Trophoblast cell (in vitro differentiated cells and primary cell): ENCODE data around the gene ABCC4.

Source experiments
- DNase-seq, 2 donors: peaks; one replicate each; pipeline ENCODE4 v3.0.0-alpha.2; 2016
- H2AFZ ChIP-seq: 2 replicates; pipeline ENCODE4 v1.6.1; 2013; ENCODE audit warnings: low read length, moderate library complexity, mild to moderate bottlenecking; ENCODE audit not compliant: insufficient read depth, poor library complexity
- H2AK5ac ChIP-seq: 2 replicates; pipeline ENCODE4 v1.6.1; 2013; ENCODE audit warnings: mild to moderate bottlenecking, low read length
- H2BK120ac ChIP-seq: 2 replicates; pipeline ENCODE4 v1.6.1; 2013; ENCODE audit warnings: low read length, mild to moderate bottlenecking, moderate library complexity; ENCODE audit not compliant: insufficient read depth, poor library complexity
- H2BK12ac ChIP-seq: 2 replicates; pipeline ENCODE4 v1.6.1; 2013; ENCODE audit warnings: mild to moderate bottlenecking, low read length, moderate library complexity
- H2BK5ac ChIP-seq: 2 replicates; pipeline ENCODE4 v1.6.1; 2013; ENCODE audit warnings: low read length, low read depth, moderate library complexity, mild to moderate bottlenecking; ENCODE audit not compliant: poor library complexity
- H3K14ac ChIP-seq: 2 replicates; pipeline ENCODE4 v1.6.1; 2013; ENCODE audit warnings: mild to moderate bottlenecking, low read length
- H3K18ac ChIP-seq: 2 replicates; pipeline ENCODE4 v1.6.1; 2013; ENCODE audit warnings: mild to moderate bottlenecking, low read length
- H3K23ac ChIP-seq: 2 replicates; pipeline ENCODE4 v1.6.1; 2013; ENCODE audit warnings: low read length
- H3K27ac ChIP-seq: 2 replicates; pipeline ENCODE4 v1.5.1; 2013; ENCODE audit warnings: low read depth, mild to moderate bottlenecking, inconsistent platforms, low read length, moderate library complexity
- H3K27me3 ChIP-seq: 2 replicates; pipeline ENCODE4 v1.6.1; 2013; ENCODE audit warnings: inconsistent platforms, mild to moderate bottlenecking, low read length, moderate library complexity; ENCODE audit not compliant: insufficient read depth
- H3K36me3 ChIP-seq, 2 experiments: 1 replicate in 1 of 2; 2 replicates in 1 of 2; pipeline ENCODE4 v1.6.1; 2013; ENCODE audit warnings: low read length in 2 of 2, mild to moderate bottlenecking in 2 of 2, moderate library complexity in 1 of 2; ENCODE audit not compliant: insufficient read depth in 2 of 2, control insufficient read depth in 1 of 2
- H3K4ac ChIP-seq: 2 replicates; pipeline ENCODE4 v1.6.1; 2013; ENCODE audit warnings: low read depth, mild to moderate bottlenecking, low read length, moderate library complexity
- H3K4me1 ChIP-seq, 2 experiments: 1 replicate in 1 of 2; 2 replicates in 1 of 2; pipeline ENCODE4 v1.6.1; 2013; ENCODE audit warnings: low read length in 2 of 2, mild to moderate bottlenecking in 2 of 2, moderate library complexity in 1 of 2; ENCODE audit not compliant: insufficient read depth in 2 of 2, control insufficient read depth in 1 of 2
- H3K4me2 ChIP-seq: 2 replicates; pipeline ENCODE4 v1.6.1; 2013; ENCODE audit warnings: inconsistent platforms, mild to moderate bottlenecking, low read length, moderate library complexity
- H3K4me3 ChIP-seq: 2 replicates; pipeline ENCODE4 v1.5.1; 2013; ENCODE audit warnings: mild to moderate bottlenecking, low read depth, low read length, inconsistent platforms
- H3K79me1 ChIP-seq: one replicate; pipeline ENCODE4 v1.6.1; 2013; ENCODE audit warnings: low read length
- H3K79me2 ChIP-seq: 2 replicates; pipeline ENCODE4 v1.6.1; 2013; ENCODE audit warnings: low read length, mild to moderate bottlenecking; ENCODE audit not compliant: control insufficient read depth, insufficient read depth, poor library complexity
- H3K9ac ChIP-seq: 2 replicates; pipeline ENCODE4 v1.6.1; 2013; ENCODE audit warnings: mild to moderate bottlenecking, low read length
- H3K9me3 ChIP-seq: 2 replicates; pipeline ENCODE4 v1.6.1; 2013; ENCODE audit warnings: low read depth, mild to moderate bottlenecking, control low read depth, inconsistent platforms, low read length; ENCODE audit not compliant: insufficient read depth
- H4K12ac ChIP-seq: 2 replicates; pipeline ENCODE4 v1.6.1; 2013; ENCODE audit warnings: low read depth, mild to moderate bottlenecking, low read length, moderate library complexity
- H4K8ac ChIP-seq: 2 replicates; pipeline ENCODE4 v1.6.1; 2013; ENCODE audit warnings: low read depth, mild to moderate bottlenecking, low read length, moderate library complexity
- H4K91ac ChIP-seq: one replicate; pipeline ENCODE4 v1.6.1; 2013; ENCODE audit warnings: low read depth, mild to moderate bottlenecking, low read length, moderate library complexity
- WGBS: extraction: QIAGEN DNeasy Blood & Tissue Kit; methylation state at CpG from one replicate; pipeline ENCODE4 v1.1.7; 2013; ENCODE audit warnings: missing lambda C conversion rate; ENCODE audit not compliant: insufficient read length, insufficient coverage; ENCODE audit errors: extremely low coverage; 5-methylcytosine and 5-hydroxymethylcytosine counted together

The ABCC4 gene

DNA sequence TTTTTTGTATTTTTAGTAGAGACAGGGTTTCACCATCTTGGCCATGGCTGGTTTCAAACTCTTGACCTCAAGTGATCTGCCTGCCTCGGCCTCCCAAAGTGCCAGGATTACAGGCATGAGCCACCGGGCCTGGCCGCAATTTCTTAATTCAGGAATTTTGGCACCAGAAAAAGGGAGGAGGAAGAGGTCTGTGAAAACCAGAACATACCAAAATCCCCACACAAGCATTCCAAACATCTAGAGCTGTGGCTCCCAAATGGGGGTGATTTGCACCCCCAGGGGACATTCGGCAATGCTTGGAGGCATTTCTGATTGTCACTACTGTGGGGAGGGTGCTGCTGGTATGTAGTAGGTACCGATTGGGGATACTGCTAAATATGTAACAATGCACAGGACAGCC is 40.2 kb upstream of the ABCC4 start:
- H3K27ac ChIP-seq = no peak overlapping the region
- no peak overlapping the region for H2AK5ac ChIP-seq
- no peak overlapping the region for H2BK12ac ChIP-seq
- no CpG with 5 or more reads among the region's 5 CpGs for WGBS
- DNase-seq = no peak
- H3K4me2 ChIP-seq = no peak overlapping the region
- H4K91ac ChIP-seq = no peak overlapping the region
- H3K4me1 ChIP-seq = no peaks in the 10 kb centered on the region
- H2BK5ac ChIP-seq = no peak overlapping the region
- H3K18ac ChIP-seq = no peak overlapping the region
- no peaks in the 10 kb centered on the region for H3K79me1 ChIP-seq
- no peak overlapping the region for H3K4me3 ChIP-seq
- H3K79me2 ChIP-seq = no peaks in the 10 kb centered on the region
- H3K23ac ChIP-seq = no peak overlapping the region
- no peak overlapping the region for H4K12ac ChIP-seq
- H3K9me3 ChIP-seq = no peaks in the 10 kb centered on the region
- H3K4ac ChIP-seq = no peak overlapping the region
- no peak overlapping the region for H2BK120ac ChIP-seq
- no peak overlapping the region for H3K14ac ChIP-seq
- no peaks in the 10 kb centered on the region for H3K27me3 ChIP-seq
- H3K9ac ChIP-seq = no peak overlapping the region
- H3K36me3 ChIP-seq = no peaks in the 10 kb centered on the region
- H4K8ac ChIP-seq = no peak overlapping the region
- no peak overlapping the region for H2AFZ ChIP-seq

DNA sequence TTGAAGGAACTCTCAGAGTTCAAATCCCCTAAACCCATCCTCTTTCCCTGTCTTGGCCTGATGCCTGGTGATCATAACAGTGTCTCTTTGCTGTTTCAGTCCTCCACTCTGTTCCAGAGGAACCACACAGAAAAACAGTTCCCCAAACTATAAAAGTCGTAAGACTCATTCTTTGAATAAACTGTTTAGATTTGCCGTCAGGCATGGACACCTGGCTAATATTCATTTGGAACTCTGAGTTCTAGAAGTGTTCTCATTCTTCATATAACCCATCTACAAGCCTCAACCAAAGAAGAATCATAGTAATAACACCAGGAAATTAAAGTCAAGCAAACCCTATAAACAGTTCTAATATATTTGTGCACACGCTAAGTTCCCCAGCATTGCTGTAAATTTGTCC is 37.7 kb upstream of the ABCC4 start:
- no peaks in the 10 kb centered on the region for H3K9me3 ChIP-seq
- no peaks in the 10 kb centered on the region for H3K36me3 ChIP-seq
- no peaks in the 10 kb centered on the region for H3K79me2 ChIP-seq
- no peaks in the 10 kb centered on the region for H3K79me1 ChIP-seq
- no peak overlapping the region for H2BK12ac ChIP-seq
- H3K18ac ChIP-seq = no peak overlapping the region
- no peaks in the 10 kb centered on the region for H3K27me3 ChIP-seq
- no peak overlapping the region for H3K14ac ChIP-seq
- no peak overlapping the region for H2AFZ ChIP-seq
- no peak overlapping the region for H3K4me2 ChIP-seq
- no peak overlapping the region for H4K8ac ChIP-seq
- H2AK5ac ChIP-seq = no peak overlapping the region
- no peak overlapping the region for H3K23ac ChIP-seq
- H2BK5ac ChIP-seq = no peak overlapping the region
- no peak overlapping the region for H3K9ac ChIP-seq
- no CpG with 5 or more reads among the region's 3 CpGs for WGBS
- H2BK120ac ChIP-seq = no peak overlapping the region
- no peak overlapping the region for H4K12ac ChIP-seq
- H3K4me1 ChIP-seq = no peaks in the 10 kb centered on the region
- H3K27ac ChIP-seq = no peak overlapping the region
- no peak overlapping the region for H4K91ac ChIP-seq
- H3K4ac ChIP-seq = no peak overlapping the region
- no peak overlapping the region for H3K4me3 ChIP-seq
- DNase-seq = no peak

DNA sequence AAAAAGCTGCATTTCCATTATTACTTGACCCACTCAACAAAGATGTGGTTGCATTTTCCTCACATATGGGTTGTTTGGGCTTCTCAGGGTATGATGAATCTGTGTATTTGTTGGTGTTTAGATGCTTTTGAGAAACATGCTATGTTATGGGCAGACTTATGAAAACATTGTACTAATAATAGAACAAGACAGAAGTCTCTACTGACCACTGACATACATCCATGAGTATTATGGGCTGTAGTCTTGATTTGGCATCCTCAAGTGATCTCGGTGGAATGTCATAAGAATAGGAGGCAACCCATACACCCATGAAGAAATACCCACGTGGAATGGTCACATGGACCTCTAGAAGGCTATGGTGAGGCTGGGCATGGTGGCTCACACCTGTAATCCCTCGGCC is 36.3 kb upstream of the ABCC4 start:
- Histone ChIP-seq H3K27me3 (no peaks in the 10 kb centered on the region), H2AFZ (no peak overlapping the region), H3K9ac (no peak overlapping the region), H3K79me2 (no peaks in the 10 kb centered on the region), H2BK120ac (no peak overlapping the region), H3K23ac (no peak overlapping the region), H4K8ac (no peak overlapping the region), H2BK5ac (no peak overlapping the region), H3K18ac (no peak overlapping the region), H3K36me3 (no peaks in the 10 kb centered on the region), H3K4me2 (no peak overlapping the region), H4K12ac (no peak overlapping the region), H3K27ac (no peak overlapping the region), H3K4me1 (no peaks in the 10 kb centered on the region), H3K4ac (no peak overlapping the region), H3K79me1 (no peaks in the 10 kb centered on the region), H2AK5ac (no peak overlapping the region), H4K91ac (no peak overlapping the region), H2BK12ac (no peak overlapping the region), H3K14ac (no peak overlapping the region), H3K9me3 (no peaks in the 10 kb centered on the region), H3K4me3 (no peak overlapping the region)
- DNase-seq = no peak
- no CpG with 5 or more reads among the region's 3 CpGs for WGBS

DNA sequence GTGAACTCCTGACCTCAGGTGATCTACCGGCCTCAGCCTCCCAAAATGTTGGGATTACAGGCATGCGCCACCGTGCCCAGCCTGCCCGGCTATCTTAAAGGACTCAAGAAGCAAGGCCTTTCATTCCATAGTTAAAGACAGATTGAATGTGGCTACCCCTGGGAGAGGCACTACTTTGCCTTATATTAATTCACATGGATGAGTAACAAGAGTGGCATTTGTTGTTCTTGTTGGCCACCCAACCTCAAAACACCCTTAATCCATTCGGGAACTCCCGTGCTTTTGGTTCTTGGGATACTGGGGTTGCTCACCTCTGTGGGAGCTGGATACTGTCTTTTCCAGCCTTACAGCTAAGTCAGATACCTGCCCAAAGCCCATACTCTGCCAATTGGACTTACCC is 34.4 kb upstream of the ABCC4 start:
- Histone ChIP-seq H3K79me2 (no peaks in the 10 kb centered on the region), H4K8ac (no peak overlapping the region), H3K23ac (no peak overlapping the region), H3K4me2 (no peak overlapping the region), H4K91ac (no peak overlapping the region), H3K18ac (no peak overlapping the region), H2BK120ac (no peak overlapping the region), H2AK5ac (no peak overlapping the region), H3K4me3 (no peak overlapping the region), H3K27me3 (no peaks in the 10 kb centered on the region), H2BK12ac (no peak overlapping the region), H3K36me3 (no peaks in the 10 kb centered on the region), H3K4ac (no peak overlapping the region), H3K14ac (no peak overlapping the region), H2AFZ (no peak overlapping the region), H3K9me3 (no peaks in the 10 kb centered on the region), H4K12ac (no peak overlapping the region), H2BK5ac (no peak overlapping the region), H3K27ac (no peak overlapping the region), H3K4me1 (no peaks in the 10 kb centered on the region), H3K79me1 (no peaks in the 10 kb centered on the region), H3K9ac (no peak overlapping the region)
- no peak for DNase-seq
- no CpG with 5 or more reads among the region's 6 CpGs for WGBS
